B cell (primary cell): ENCODE measurements around the gene NR1H2. TPM values are rescaled to one million over a fixed set of nuclear protein-coding genes. Genes with fewer than 3 reads are reported as not detected.
"Not testable (repeated sequence)": the region's sequence is repeated elsewhere in the genome, so short reads cannot be mapped to it uniquely, and the experiment has no call there.

Source experiments
- ATAC-seq: fragments of 200-7000 bp; cut with Tn5 transposase; one replicate; pipeline ENCODE4 v1.10.0; 2021; ENCODE audit warnings: low read depth, mild to moderate bottlenecking, moderate number of reproducible peaks, moderate library complexity
- CTCF ChIA-PET: fragments of 350-600 bp; sonication (Branson Sonifier 250); formaldehyde crosslinking; loops from one replicate; lab custom pipeline; 2021; ENCODE audit warnings: antibody characterized with exemption, inconsistent platforms; lab: Charles Lee
- POLR2A ChIA-PET: fragments of 350-600 bp; sonication (Branson Sonifier 250); formaldehyde crosslinking; loops from one replicate; lab custom pipeline; 2021; ENCODE audit warnings: antibody characterized with exemption; lab: Charles Lee
- DNase-seq: peaks from one replicate; pipeline ENCODE4 v3.0.0; 2013
- H2AFZ ChIP-seq: 2 replicates; pipeline ENCODE4 v1.6.1; 2012; ENCODE audit warnings: mild to moderate bottlenecking, low read depth, low read length; ENCODE audit not compliant: insufficient read depth, poor library complexity, severe bottlenecking
- H3K27ac ChIP-seq, 2 donors: 1 replicate in 1 of 2; 2 replicates in 1 of 2; pipeline ENCODE4 v1.5.1; 2012 to 2013; ENCODE audit warnings: low read length in 2 of 2, mild to moderate bottlenecking in 2 of 2, moderate library complexity in 1 of 2
- H3K27me3 ChIP-seq, 4 experiments: fragments of 200-600 bp in 1 of 4; sonication (generic) in 1 of 4; replicated peaks in 1 of 4; 1 replicate in 2 of 4; 2 replicates in 2 of 4; pipeline versions ENCODE4 v1.6.1 to v1.7.0; 2013 to 2016; ENCODE audit warnings: low read length in 3 of 4, mild to moderate bottlenecking in 2 of 4, mixed read lengths in 1 of 4, moderate library complexity in 1 of 4; ENCODE audit not compliant: insufficient read depth in 4 of 4, control insufficient read depth in 3 of 4; ENCODE audit errors: control extremely low read depth in 1 of 4
- H3K36me3 ChIP-seq, 2 experiments: replicated peaks in 1 of 2; 1 replicate in 1 of 2; 2 replicates in 1 of 2; pipeline versions ENCODE4 v1.6.1 to v1.7.1; 2013; ENCODE audit warnings: low read length in 1 of 2; ENCODE audit not compliant: insufficient read depth in 2 of 2, control insufficient read depth in 1 of 2; ENCODE audit errors: control extremely low read depth in 1 of 2, extremely low read depth in 1 of 2
- H3K4me1 ChIP-seq, 2 donors: fragments of 200-600 bp in 1 of 2; sonication (generic) in 1 of 2; 1 replicate in 1 of 2; 2 replicates in 1 of 2; pipeline versions ENCODE4 v1.5.1 to v1.6.1; 2013 to 2017; ENCODE audit warnings: low read length in 2 of 2; ENCODE audit not compliant: control insufficient read depth in 2 of 2, insufficient read depth in 2 of 2
- H3K4me2 ChIP-seq: replicated peaks from 2 replicates; pipeline ENCODE3; 2012; ENCODE audit warnings: mild to moderate bottlenecking, low read depth, low read length; ENCODE audit not compliant: poor library complexity, severe bottlenecking
- H3K4me3 ChIP-seq, 5 experiments: fragments of 200-600 bp in 1 of 5; sonication (generic) in 1 of 5; 1 replicate in 3 of 5; 2 replicates in 2 of 5; pipeline versions ENCODE4 v1.5.1 to v1.7.0; 2011 to 2016; ENCODE audit warnings: low read length in 4 of 5, mild to moderate bottlenecking in 4 of 5, low read depth in 2 of 5, control low read depth in 1 of 5, moderate library complexity in 1 of 5; ENCODE audit not compliant: insufficient read depth in 1 of 5; ENCODE audit errors: control extremely low read depth in 1 of 5, extremely low read depth in 1 of 5
- H3K79me2 ChIP-seq: fragments of 200-600 bp; sonication (generic); one replicate; pipeline ENCODE4 v1.6.0; 2016; ENCODE audit warnings: low read length; ENCODE audit not compliant: control insufficient read depth, insufficient read depth
- H3K9ac ChIP-seq: fragments of 200-600 bp; sonication (generic); 2 replicates; pipeline ENCODE4 v1.6.1; 2017; ENCODE audit warnings: mild to moderate bottlenecking, low read length, moderate library complexity
- H3K9me3 ChIP-seq, 3 donors: one replicate each; pipeline versions ENCODE4 v1.6.1 to v1.7.1; 2013; ENCODE audit warnings: low read length in 2 of 3; ENCODE audit not compliant: control insufficient read depth in 2 of 3, insufficient read depth in 1 of 3; ENCODE audit errors: control extremely low read depth in 1 of 3
- H4K20me1 ChIP-seq: 2 replicates; pipeline ENCODE4 v1.6.0; 2012; ENCODE audit warnings: mild to moderate bottlenecking, low read length; ENCODE audit not compliant: insufficient read depth, control insufficient read depth, poor library complexity, severe bottlenecking
- H3K27ac Mint-ChIP-seq: one replicate; pipeline ENCODE4 v1.8.0; 2021; ENCODE audit warnings: mixed read lengths
- H3K27me3 Mint-ChIP-seq: one replicate; pipeline ENCODE4 v1.8.0; 2021; ENCODE audit warnings: mixed read lengths
- H3K4me1 Mint-ChIP-seq: one replicate; pipeline ENCODE4 v1.8.0; 2021; ENCODE audit warnings: mixed read lengths
- H3K4me3 Mint-ChIP-seq: one replicate; pipeline ENCODE4 v1.8.0; 2021; ENCODE audit warnings: mixed read lengths
- H3K9me3 Mint-ChIP-seq: one replicate; pipeline ENCODE4 v1.8.0; 2022; ENCODE audit warnings: mixed read lengths; ENCODE audit not compliant: insufficient read depth
- EZH2 ChIP-seq: IDR thresholded peaks from 2 replicates; pipeline ENCODE4 v1.6.1; 2012; ENCODE audit warnings: borderline replicate concordance, low read depth, mild to moderate bottlenecking, moderate library complexity, low read length; ENCODE audit not compliant: insufficient read depth, poor library complexity, severe bottlenecking
- WGBS: methylation state at CpG from one replicate; pipeline ENCODE4 v1.1.5; 2013; ENCODE audit warnings: missing lambda C conversion rate; ENCODE audit not compliant: insufficient coverage; 5-methylcytosine and 5-hydroxymethylcytosine counted together
- intact Hi-C: fragments of 100-400 bp; cut with micrococcal nuclease; formaldehyde crosslinking; loops from one replicate; pipeline ENCODE4 v1.10.0; 2022
- polyA plus RNA-seq: library from polyadenylated mRNA; depleted of rRNA; stranded (reverse); fragments of >200 nt; gene quantifications from 2 replicates; pipeline ENCODE4 v1.2.3, GENCODE V29; 2012
- total RNA-seq, 2 donors: library from RNA; stranded (reverse); fragments of 120-200 nt in 1 of 2; gene quantifications; 1 replicate in 1 of 2; 2 replicates in 1 of 2; pipeline versions ENCODE4 v1.2.3 to v1.2.4, GENCODE V29; 2013 to 2022
- TF ChIP-seq, protein P1 (sequence below): fragments of 200-600 bp; IDR thresholded peaks from one replicate; pipeline ENCODE4 v1.8.0; 2022; ENCODE audit warnings: antibody characterized with exemption, mild to moderate bottlenecking

Gene NR1H2
- total and polyA plus RNA-seq, 2 donors (not counting 1 experiment from before 2014, with no cell fraction given) = 116 to 164 TPM

DNA sequence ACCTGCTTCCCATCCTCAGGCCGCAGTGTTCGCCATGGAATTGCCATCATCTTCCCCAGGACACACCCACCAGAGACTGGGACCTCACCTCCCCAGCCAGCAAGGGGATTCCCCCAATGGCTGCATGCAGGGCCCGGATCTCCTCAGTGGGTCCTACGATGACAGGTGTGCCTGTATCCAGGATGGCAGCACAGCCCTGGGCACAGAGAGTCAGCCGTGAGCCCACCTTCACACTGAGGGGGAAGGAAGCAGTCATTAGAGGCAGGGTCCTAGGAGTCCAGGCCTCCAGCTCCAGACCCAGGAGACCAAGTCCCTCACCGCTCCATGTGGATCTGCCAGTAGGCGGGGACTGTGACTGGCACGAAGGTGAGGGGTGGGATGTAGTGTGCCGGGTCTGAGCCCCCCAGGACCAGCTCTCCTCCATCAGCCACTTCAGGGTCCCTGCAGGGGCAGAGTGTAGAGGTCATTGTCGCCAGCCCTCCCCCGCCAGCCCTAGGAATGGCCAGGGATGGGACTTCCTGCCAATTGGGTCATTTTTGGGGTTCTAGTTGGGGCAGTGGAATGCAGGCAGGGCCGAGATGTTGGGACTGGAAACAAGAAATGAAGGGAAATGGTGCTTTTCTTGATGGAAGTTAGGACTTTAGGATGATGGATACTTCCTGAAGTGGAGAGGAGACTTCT, 41.4 kb upstream of the NR1H2 start:
- TF ChIP-seq EZH2 = no peak
- TF ChIP-seq, protein P1, sequence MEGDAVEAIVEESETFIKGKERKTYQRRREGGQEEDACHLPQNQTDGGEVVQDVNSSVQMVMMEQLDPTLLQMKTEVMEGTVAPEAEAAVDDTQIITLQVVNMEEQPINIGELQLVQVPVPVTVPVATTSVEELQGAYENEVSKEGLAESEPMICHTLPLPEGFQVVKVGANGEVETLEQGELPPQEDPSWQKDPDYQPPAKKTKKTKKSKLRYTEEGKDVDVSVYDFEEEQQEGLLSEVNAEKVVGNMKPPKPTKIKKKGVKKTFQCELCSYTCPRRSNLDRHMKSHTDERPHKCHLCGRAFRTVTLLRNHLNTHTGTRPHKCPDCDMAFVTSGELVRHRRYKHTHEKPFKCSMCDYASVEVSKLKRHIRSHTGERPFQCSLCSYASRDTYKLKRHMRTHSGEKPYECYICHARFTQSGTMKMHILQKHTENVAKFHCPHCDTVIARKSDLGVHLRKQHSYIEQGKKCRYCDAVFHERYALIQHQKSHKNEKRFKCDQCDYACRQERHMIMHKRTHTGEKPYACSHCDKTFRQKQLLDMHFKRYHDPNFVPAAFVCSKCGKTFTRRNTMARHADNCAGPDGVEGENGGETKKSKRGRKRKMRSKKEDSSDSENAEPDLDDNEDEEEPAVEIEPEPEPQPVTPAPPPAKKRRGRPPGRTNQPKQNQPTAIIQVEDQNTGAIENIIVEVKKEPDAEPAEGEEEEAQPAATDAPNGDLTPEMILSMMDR = no peak
- Mint-ChIP-seq H3K4me3 (peak overlapping the region; percentile 67), H3K4me1 (peaks cover 89% of the 10 kb centered on the region), H3K27ac (peak overlapping the region; percentile 88), H3K9me3 (no peaks in the 10 kb centered on the region), H3K27me3 (no peaks in the 10 kb centered on the region)
- ATAC-seq = no peak
- POLR2A ChIA-PET = interaction anchor here (4.2 to 7.1 kb wide), 2 partner anchors 10 to 23 kb away, joined by 33 to 122 read pairs; no protein-coding TSS in a partner anchor
- peaks cover 66 to 99% of the 10 kb centered on the region in 2 donors for H3K4me1 ChIP-seq
- H3K36me3 ChIP-seq = peaks cover 0 to 60% of the 10 kb centered on the region in 2 experiments
- no peak overlapping the region for H2AFZ ChIP-seq
- H3K27ac ChIP-seq = peak overlapping the region in 1 of 2 donors; percentile 76
- CTCF ChIA-PET = interaction anchor here (5.0 kb wide), 1 partner anchor 23 kb away, joined by 28 read pairs; no protein-coding TSS in a partner anchor
- H3K9me3 ChIP-seq = peaks cover 0 to 24% (median 0%) of the 10 kb centered on the region in 3 donors
- no peak overlapping the region for H3K9ac ChIP-seq
- intact Hi-C loops = no loop called here
- H3K79me2 ChIP-seq = peaks cover 57% of the 10 kb centered on the region
- H3K4me2 ChIP-seq = no peak overlapping the region
- H3K4me3 ChIP-seq = no peak overlapping the region
- no peaks in the 10 kb centered on the region for H3K27me3 ChIP-seq
- H4K20me1 ChIP-seq = peaks cover 73% of the 10 kb centered on the region
- 86% methylated on average over 11 of the region's 12 CpGs for WGBS
- no peak for DNase-seq

DNA sequence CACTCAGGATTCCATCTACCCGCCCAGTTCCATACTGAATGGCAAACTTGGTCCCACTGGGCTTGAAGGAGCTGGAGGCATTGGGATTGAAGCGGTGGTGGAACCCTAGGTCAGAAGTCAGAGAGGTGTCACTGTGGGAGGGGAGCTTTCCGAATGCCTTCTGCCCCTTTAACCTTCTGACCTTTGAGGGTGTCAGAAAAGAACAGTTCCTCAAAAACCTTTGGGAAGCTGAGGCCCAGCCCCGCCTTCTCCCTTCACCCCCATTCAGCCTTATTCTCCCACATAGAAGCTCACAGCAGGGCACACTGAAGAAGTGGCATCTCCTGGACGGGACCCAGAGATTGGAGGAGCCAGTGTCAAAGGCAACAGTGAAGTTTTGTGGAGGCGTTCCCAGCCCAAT, 39.2 kb upstream of the NR1H2 start:
- POLR2A ChIA-PET = not testable (repeated sequence)

More for the DNA sequence above, 39.2 kb upstream of the NR1H2 start:
- CTCF ChIA-PET = interaction anchor here (0.6 to 5.0 kb wide), 2 partner anchors 21 to 1890 kb away, joined by 3 to 28 read pairs; no protein-coding TSS in a partner anchor
- Histone ChIP-seq H3K9me3 (peaks cover 0 to 19% (median 0%) of the 10 kb centered on the region in 3 donors), H3K4me2 (peak overlapping the region; percentile 6), H4K20me1 (peaks cover 87% of the 10 kb centered on the region), H3K4me1 (peaks cover 71 to 100% of the 10 kb centered on the region in 2 donors), H3K27ac (peak overlapping the region in 1 of 2 donors; percentile 2), H3K79me2 (peaks cover 72% of the 10 kb centered on the region), H3K36me3 (peaks cover 0 to 66% of the 10 kb centered on the region in 2 experiments)
- H3K4me3 Mint-ChIP-seq, H3K4me3 ChIP-seq, H2AFZ ChIP-seq, H3K9me3 Mint-ChIP-seq, ATAC-seq, H3K9ac ChIP-seq, DNase-seq, H3K27me3 Mint-ChIP-seq, intact Hi-C loops, H3K27me3 ChIP-seq: not testable (repeated sequence)
- no CpG with 5 or more reads among the region's 6 CpGs for WGBS
- Mint-ChIP-seq H3K4me1 (peaks cover 90% of the 10 kb centered on the region), H3K27ac (peak overlapping the region; percentile 71)
